COLO668 (cell line): Measurements from ENCODE around the gene SCYGR6.

Experiments
- DNase-seq: peaks from one replicate; lab custom pipeline; 2025; ENCODE audit not compliant: unreplicated experiment; lab: John Stamatoyannopoulos, UW

SCYGR6 gene

DNA sequence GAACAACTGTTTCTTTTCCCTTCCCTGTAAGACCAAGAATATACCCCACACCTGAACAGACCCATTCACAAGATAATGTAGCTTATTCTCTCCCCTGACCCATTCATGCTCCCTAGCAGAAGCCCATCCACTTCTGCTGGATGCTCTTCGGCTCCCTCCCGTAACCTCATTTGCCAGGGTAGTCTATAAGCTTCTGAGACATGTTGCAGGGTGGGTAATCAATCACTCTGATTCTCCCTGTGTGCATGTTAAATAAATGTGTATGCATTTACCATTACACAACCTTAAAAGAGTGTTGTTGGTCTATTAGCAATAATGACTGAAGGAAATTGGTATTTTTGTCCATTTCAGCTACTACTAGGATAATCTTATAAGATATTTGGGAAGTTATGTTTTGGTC is 8.1 kb downstream of the SCYGR6 start:
- no peak for DNase-seq

DNA sequence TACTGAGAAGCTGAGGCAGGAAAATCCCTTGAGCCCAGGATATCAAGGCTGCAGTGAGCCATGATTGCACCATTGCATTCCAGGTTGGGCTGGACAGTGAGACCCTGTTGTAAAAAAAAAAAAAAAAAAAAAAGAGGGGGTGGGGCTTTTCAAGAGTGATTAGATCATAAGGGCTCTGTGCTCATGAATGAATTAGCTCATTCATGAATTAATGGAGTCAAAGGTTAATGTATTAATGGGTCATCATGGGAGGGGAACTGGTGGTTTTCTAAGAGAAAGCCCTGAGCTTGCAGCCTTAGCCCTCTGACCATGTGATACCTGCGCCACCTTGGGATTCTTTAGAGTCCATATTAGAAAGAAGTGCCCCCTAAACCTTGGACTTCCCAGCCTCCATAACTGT is 11.3 kb downstream of the SCYGR6 start:
- DNase-seq = no peak

DNA sequence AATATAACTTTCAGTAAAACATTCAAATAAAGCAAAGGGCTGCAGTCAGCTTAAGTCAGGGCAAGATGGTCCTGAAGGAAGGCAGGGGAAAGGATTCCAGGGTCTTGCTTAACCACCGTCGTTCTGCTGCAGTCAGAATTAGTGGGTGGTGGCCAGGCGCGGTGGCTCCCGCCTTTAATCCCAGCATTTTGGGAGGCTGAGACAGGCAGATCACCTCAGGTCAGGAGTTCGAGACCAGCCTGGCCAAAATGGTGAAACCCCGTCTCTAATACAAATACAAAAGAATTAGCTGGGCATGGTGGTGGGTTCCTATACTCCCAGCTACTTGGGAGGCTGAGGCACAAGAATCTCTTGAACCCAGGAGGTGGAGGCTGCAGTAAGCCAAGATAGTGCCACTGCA is 13.6 kb downstream of the SCYGR6 start:
- DNase-seq = no peak

DNA sequence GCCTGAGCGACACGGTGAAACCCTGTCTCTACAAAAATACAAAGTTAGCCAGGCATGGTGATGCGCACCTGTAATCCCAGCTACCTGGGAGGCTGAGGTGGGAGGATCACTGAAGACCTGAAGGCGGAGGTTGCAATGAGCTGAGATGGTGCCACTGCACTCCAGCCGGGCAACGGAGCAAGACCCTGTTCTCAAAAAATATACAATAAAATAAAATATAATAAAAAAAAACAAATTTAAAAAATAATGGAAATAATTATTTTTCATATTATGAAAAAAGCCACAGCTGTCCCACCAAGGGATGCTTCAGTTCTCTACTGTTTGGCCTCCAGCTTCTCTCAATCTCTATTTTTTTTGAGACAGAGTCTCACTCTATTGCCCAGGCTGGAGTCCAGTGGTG is 17.2 kb downstream of the SCYGR6 start:
- DNase-seq = no peak

DNA sequence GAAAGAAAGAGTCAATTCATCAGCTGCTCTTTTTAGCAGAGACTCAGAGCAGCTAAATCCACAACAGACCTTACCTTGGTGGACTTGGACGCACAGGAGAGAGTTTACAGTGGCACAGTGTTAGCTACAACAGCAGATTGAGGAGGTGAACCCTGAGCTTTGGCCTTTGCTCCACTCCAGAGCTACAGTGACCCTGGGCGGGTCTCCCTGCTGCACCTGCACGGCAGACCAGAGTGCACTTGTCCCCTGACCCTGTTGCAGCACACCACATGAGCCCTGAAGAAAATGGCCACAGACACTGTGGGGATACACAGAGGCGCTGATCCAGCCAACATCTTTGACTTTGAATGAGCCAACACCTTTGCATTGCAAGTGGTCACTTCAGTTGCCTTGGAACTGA is 17.7 kb downstream of the SCYGR6 start:
- no peak for DNase-seq

DNA sequence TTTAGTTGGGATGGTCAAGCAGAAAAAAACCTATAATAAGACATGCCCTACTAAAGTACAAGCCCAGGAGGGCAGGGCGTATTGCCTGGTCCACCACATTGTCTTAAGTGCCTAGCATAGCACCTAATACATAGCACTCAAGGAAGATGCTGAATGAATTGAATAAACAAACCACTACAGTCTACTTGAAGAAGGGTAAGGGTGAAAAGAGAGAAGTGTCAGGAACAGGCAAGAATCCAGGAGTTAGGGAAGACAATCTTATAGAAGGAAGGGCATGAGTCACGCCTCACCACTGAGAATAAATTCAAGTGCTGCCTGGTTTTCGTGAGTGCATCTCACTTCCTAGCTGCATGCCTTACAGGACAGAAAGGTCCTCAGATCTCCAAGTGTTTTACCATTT is 20.6 kb downstream of the SCYGR6 start:
- no peak for DNase-seq

DNA sequence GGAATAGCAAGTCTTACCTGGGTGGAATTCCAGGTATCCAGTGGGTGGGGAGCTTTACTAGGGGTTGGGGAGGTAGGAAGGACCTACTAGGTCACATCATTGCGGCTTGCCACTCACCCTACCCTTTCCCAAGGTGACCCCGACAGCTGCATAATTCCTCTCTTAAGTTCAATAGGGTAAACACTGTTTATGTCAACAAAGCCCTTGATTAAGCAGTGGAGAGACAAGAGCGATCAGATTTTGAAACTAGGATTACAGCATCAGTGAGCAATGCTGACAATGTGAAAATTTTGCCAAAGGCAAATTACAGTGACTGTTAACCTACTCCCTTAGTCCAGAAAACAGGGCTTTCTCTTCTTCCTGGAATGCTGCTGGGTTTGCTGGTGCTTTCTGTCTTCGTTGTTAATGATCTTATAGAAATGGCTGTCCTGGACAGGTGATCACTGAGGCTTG is 21.3 kb downstream of the SCYGR6 start:
- DNase-seq = no peak

DNA sequence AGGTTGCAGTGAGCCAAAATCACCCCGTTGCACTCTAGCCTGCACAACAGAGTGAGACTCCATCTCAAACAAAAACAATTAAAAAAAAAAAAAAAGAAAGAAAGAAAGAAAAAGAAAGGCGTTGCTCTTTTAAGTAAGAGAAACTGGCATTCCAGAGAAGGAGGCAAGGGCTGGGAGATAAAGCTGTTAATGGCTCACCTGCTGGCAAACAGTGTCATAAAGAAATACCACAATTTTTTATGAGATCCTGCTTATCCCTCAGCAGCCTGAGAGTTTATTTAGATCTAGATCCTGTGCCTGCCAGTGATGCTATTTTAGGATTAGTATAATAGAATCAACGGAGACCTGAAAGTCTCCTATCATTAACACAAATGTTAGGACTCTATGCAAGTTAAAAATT is 23.0 kb downstream of the SCYGR6 start:
- no peak for DNase-seq

DNA sequence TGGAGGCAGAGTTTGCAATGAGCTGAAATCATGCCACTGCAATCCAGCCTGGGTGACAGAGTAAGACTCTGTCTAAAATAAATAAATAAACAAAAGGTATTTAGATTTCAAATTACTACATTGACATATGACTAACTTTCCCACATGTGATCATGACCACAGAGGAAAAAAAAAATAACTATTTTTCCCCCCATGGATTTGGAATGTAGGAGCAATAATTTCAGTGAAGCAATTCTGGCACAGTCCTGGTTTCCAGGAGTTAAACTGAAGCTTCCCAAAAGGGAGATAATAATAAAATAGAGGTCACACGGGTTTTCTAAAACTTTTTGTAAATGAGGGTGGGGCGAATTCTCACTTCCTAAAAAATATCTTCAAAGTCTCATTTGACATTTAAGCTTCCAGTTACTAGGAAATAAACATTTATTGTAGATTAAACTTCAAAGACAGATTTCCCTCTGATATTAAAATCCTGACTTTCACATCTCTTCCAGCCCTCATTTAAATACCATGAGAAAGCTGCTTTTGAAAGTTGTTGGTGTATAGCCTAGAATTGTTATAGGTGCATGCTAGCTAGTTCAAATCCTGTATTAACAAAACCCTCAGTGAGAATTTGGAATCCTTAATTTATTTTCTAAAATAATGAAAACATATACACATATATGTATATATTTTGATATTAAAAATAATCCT is 27.4 kb downstream of the SCYGR6 start:
- no peak for DNase-seq

DNA sequence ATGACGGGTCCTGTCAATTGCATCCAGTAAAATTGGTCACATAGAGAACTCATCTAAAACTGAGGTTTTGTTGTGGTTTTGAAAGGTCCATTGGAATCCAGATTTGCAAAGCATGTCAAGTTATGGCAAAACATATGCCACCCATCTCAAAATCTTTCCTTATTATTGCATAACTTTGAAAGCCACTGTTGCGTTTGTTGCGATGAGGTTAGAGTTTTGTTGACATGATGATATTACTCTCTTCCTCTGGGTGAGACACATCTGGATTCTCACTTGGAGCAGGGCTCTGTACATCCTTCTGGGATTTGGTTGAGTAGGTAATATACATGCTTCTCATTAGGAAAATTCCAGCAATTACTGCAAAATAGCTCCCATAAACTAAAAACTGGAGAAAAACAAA is 37.4 kb downstream of the SCYGR6 start:
- no peak for DNase-seq

DNA sequence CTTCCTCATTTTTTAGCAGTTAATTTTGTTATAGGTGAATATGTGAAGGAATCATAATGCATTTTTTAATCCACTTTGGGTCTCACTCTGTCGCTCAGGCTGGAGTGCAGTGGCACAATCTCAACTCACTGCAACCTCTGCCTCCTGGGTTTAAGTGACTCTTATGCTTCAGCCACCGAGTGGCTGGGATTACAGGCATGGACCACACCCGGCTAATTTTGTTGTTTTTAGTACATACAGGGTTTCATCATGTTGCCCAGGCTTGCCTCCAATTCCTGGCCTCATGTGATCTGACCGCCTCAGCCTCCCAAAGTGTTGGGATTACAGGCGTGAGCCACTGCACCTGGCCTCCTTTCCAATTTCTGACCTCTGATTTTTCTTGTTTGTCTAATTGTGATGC is 40.3 kb downstream of the SCYGR6 start:
- no peak for DNase-seq

DNA sequence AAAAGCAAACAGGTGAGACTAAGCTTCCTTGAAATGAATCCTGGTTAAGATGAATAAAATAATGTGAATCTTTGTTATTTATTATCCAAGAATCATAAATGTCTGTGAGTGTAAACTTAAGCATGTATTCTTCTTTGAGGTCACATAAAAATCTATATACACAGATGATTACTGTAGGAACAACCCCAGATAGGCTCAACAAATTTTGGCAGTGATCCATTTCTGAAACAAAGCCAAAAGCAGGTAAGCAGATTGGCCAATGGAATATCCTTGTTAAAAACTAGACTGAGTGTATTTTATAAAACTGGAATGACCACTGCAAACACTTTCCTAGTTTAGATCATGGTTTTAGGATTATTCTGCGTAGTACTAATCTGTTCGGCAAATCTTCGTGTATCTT is 46.6 kb downstream of the SCYGR6 start:
- DNase-seq = no peak

DNA sequence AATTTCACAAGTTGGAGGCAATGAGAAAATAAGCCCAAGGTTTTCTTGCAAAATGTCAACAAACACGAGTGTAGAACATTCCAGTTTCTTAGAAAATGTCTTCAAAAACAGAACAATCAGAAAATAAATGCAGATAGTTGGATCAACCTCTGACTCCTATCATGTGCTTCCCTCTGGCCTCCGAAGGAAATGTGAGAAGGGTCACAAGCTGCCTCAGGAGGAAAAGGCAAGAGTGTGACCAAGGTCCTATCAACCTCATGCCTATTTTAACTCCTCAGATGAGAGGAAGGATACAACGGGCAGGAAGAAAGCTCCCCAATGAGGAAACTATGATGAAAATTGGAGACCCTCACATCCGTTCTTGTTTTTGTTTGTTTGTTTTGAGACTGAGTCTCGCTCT is 50.1 kb downstream of the SCYGR6 start:
- no peak for DNase-seq
